Measurements from ENCODE around the gene STH.

DNA sequence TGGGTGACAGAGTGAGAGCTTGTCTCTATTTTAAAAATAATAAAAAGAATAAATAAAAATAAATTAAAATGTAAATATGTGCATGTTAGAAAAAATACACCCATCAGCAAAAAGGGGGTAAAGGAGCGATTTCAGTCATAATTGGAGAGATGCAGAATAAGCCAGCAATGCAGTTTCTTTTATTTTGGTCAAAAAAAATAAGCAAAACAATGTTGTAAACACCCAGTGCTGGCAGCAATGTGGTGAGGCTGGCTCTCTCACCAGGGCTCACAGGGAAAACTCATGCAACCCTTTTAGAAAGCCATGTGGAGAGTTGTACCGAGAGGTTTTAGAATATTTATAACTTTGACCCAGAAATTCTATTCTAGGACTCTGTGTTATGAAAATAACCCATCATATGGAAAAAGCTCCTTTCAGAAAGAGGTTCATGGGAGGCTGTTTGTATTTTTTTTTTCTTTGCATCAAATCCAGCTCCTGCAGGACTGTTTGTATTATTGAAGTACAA lies 8.5 kb downstream of the STH start:
- TF ChIP-seq POLR2A (IDR thresholded peaks at IDR 0.05) (no peak), POLR2AphosphoS5 (IDR thresholded peaks at IDR 0.05) (no peak)

Data from prostate gland (tissue), 1 donor.